Gastroesophageal sphincter (tissue), 3 donors: ENCODE measurements around the gene ZBTB16.

Experiments
- CTCF ChIP-seq, 4 experiments: fragments of 200-600 bp in 2 of 4; fragments of 450-650 bp in 2 of 4; sonication (generic) in 1 of 4; IDR thresholded peaks; one replicate each; pipeline ENCODE4 v1.5.1; 2017 to 2019; ENCODE audit warnings: antibody characterized with exemption in 4 of 4, mild to moderate bottlenecking in 2 of 4, moderate library complexity in 2 of 4
- EP300 ChIP-seq: sonication (generic); formaldehyde crosslinking; IDR thresholded peaks from one replicate; pipeline ENCODE4 v1.6.1; 2017; ENCODE audit warnings: antibody characterized with exemption, mild to moderate bottlenecking
- POLR2A ChIP-seq, 2 donors: fragments of 450-650 bp; IDR thresholded peaks; one replicate each; pipeline ENCODE4 v1.6.1; 2017; ENCODE audit warnings: antibody characterized with exemption in 2 of 2, mild to moderate bottlenecking in 2 of 2, moderate library complexity in 1 of 2
- POLR2AphosphoS5 ChIP-seq: sonication (generic); formaldehyde crosslinking; IDR thresholded peaks from one replicate; pipeline ENCODE4 v1.6.1; 2017; ENCODE audit warnings: antibody characterized with exemption

DNA sequence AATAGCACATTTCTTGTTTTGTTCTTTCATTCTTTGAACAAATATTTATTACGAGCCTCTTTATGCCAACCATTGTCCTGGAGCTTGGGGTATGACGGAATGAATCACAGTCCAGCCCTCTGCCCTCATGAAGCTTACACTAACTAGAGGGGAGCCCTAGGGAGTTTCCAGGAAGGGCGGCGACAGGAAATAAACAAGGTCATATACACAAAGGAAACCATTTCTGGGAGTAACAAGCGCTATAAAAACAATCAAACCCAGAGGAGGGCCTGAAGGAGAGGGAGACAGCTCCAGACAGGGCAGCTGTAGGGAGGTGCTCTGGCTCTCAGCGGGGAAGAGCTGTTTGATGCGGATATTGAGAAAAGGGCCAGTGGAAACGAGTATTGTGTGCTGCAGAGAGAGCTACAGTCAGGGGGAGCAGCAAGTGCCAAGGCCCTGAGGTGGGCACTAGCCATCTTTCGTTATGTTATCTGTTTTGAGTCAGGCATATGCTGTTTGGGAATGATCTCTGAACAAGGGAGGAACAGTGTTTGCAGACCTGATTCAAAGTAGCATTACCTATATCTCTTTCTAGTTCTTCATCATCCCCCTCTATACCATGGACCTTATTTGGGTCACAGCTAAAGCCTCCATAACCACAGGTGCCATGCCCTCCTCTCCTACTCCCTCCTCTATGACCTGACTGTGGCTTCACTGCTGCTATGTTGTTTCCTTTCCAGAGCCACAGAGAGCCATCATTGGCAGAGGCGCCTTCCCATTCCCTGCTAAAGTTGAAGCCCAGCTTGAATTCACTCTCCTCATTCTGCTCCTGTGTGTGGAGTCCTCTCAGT, 15.3 kb upstream of the ZBTB16 start:
- TF ChIP-seq POLR2A (IDR thresholded peaks at IDR 0.05) (no peak), CTCF (IDR thresholded peaks at IDR 0.05) (no peak), EP300 (no peak), POLR2AphosphoS5 (no peak)
